ENCODE data around the gene CNKSR2. TPM values are rescaled to one million over a fixed set of nuclear protein-coding genes. Genes with fewer than 3 reads are reported as not detected.

CNKSR2 gene
- total RNA-seq, 8 experiments from 2014 or later: 1.9 to 20.1 (median 16.3) TPM

GRCh38 chrX:21639775-21640174 is 265.6 kb downstream of the CNKSR2 start:
- in situ Hi-C loops (cut with MboI; ENCODE audit: low pct_unique_long_range_greater_than_20kb in 2 of 9, low sequenced_read_pairs in 9 of 9, unreplicated experiment in 9 of 9): no loop called here
- no peak for ATAC-seq (replicated peaks in 6 of 8)
- Histone ChIP-seq H3K27ac (no peak overlapping the region), H3K4me3 (no peak overlapping the region), H3K4me1 (replicated peaks in 1 of 2) (no peaks in the 10 kb centered on the region)
- 65 to 100% (median 80%) methylated on average over 1 to 3 of the region's 3 CpGs; no CpG with 5 or more reads in 7 of the 10 experiments for WGBS, 10 experiments

GRCh38 chrX:21645431-21645830 is 271.2 kb downstream of the CNKSR2 start:
- ATAC-seq (replicated peaks in 6 of 8): no peak
- Histone ChIP-seq H3K4me3 (no peak overlapping the region), H3K27ac (no peak overlapping the region), H3K4me1 (replicated peaks in 1 of 2) (peaks cover 0 to 3% of the 10 kb centered on the region in 2 donors)
- in situ Hi-C loops (cut with MboI; ENCODE audit: low pct_unique_long_range_greater_than_20kb in 2 of 9, low sequenced_read_pairs in 9 of 9, unreplicated experiment in 9 of 9): no loop called here

DNA sequence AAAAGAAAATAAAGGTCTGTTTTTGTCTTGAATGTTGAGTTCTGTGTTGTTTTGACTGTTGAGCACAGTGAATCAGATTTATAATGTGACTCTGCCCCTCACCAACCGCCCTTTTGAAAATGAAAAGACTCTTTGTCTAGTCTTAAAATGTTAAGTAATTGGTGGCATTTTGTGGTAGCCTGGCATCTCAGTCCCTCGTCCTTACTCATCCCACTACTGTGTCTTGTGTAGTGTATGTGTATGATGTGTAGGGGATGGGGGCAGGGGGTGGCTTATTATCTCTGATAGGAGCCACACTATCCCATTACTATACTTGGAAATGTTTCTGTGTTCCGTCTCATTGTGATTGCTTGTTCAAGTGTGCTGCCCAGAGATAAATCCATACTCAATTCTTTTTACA is 271.7 kb downstream of the CNKSR2 start:
- ATAC-seq (replicated peaks in 6 of 8): peak in 5 of 8 experiments; percentile 26 to 62 (median 60)
- no peak overlapping the region for H3K4me3 ChIP-seq
- WGBS, 10 experiments: 37 to 100% (median 67%) methylated on average over 1 to 2 of the region's 3 CpGs; no CpG with 5 or more reads in 4 of the 10 experiments
- no peak overlapping the region for H3K27ac ChIP-seq
- peaks cover 0 to 3% of the 10 kb centered on the region in 2 donors for H3K4me1 ChIP-seq (replicated peaks in 1 of 2)
- in situ Hi-C loops (cut with MboI; ENCODE audit: low pct_unique_long_range_greater_than_20kb in 2 of 9, low sequenced_read_pairs in 9 of 9, unreplicated experiment in 9 of 9): no loop called here

DNA sequence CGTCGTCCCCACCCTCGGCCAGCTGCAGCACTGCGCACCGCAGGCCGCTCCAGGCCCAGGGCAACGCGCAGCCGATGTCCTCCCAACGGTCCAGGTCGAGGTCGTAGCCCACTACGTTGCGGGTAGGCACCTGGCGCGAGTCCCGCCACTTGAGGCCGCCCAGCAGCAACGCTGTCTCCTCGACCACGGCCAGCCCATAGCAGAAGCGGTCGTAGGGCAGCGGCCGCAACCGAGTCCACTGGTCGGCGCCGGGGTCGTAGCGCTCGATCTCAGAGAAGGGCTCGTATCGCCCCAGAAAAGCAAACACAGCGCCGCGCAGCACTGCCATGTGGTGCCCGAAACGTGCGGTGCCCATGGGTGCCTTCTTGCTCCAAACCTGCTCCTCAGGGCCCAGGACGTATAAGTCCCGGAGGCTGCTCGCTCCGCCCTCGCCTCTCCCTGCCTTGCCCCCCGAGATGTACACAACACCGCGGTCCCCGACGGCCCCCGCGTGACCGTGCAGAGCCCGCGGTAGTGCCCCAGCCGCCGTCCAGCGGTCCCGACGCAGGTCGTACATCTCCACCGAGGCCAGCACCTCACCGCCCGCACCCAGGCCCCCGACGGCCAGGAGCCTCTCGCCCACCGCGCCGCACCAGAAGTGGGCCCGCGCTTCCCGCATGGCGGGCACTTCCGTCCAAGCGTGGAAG is 281.8 kb downstream of the CNKSR2 start:
- 90% methylated on average over 14 of the region's 76 CpGs; no CpG with 5 or more reads in 9 of the 10 experiments for WGBS, 10 experiments
- ATAC-seq (replicated peaks in 6 of 8): no peak
- H3K27ac ChIP-seq: no peak overlapping the region
- in situ Hi-C loops (cut with MboI; ENCODE audit: low pct_unique_long_range_greater_than_20kb in 2 of 9, low sequenced_read_pairs in 9 of 9, unreplicated experiment in 9 of 9): no loop called here
- no peak overlapping the region for H3K4me3 ChIP-seq
- no peaks in the 10 kb centered on the region for H3K4me1 ChIP-seq (replicated peaks in 1 of 2)

DNA sequence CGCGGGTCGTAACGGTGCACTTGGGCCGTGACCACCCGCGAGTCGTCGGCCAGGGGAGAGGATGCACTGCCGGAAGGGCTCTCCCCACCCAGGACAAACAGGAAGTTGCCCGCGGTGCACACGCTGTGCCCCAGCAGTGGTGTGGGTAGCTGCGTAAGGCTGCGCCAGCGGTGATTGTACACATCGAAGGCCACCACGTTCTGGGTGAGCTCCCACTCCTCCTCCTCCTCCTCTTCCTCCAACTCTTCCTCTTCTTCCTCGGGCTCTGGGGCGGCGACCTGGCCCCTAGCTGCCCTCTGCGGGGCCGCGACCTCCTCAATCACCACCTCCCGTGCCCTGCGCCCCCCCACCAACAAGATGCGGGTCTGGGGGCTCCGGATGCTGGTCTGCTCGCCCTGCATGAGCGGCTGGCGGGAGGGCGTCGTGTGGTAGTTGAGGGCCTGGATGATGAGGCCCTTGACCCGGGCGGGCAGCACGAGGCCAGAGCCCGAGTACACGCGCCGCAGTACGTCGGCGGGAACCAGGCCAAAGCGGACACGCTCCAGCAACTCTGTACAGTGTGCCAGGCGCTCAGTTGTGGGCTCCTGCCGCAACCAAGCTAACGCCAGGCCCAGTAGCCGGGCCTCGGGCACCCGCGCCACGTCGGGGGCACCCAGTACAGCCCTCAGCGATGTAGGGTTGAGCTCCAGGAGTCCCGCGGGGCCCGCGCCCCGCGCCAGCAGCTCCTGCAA is 282.5 kb downstream of the CNKSR2 start:
- no peaks in the 10 kb centered on the region for H3K4me1 ChIP-seq (replicated peaks in 1 of 2)

GRCh38 chrX:21657318-21658151 is 283.3 kb downstream of the CNKSR2 start:
- no peaks in the 10 kb centered on the region for H3K4me1 ChIP-seq (replicated peaks in 1 of 2)
- no peak for ATAC-seq (replicated peaks in 6 of 8)
- H3K4me3 ChIP-seq: no peak overlapping the region
- WGBS, 10 experiments: no CpG with 5 or more reads among the region's 57 CpGs
- H3K27ac ChIP-seq: no peak overlapping the region
- in situ Hi-C loops (cut with MboI; ENCODE audit: low pct_unique_long_range_greater_than_20kb in 2 of 9, low sequenced_read_pairs in 9 of 9, unreplicated experiment in 9 of 9): no loop called here

More for the DNA sequence above, 282.5 kb downstream of the CNKSR2 start:
- ATAC-seq (replicated peaks in 6 of 8): no peak
- no peak overlapping the region for H3K27ac ChIP-seq
- in situ Hi-C loops (cut with MboI; ENCODE audit: low pct_unique_long_range_greater_than_20kb in 2 of 9, low sequenced_read_pairs in 9 of 9, unreplicated experiment in 9 of 9): no loop called here
- WGBS, 10 experiments: 87% methylated on average over 20 of the region's 61 CpGs; no CpG with 5 or more reads in 9 of the 10 experiments
- no peak overlapping the region for H3K4me3 ChIP-seq

- H3K4me1 ChIP-seq (replicated peaks in 1 of 2): no peaks in the 10 kb centered on the region
- H3K27ac ChIP-seq: no peak within 1 kb of the TSS
- in situ Hi-C loops (cut with MboI; ENCODE audit: low pct_unique_long_range_greater_than_20kb in 2 of 9, low sequenced_read_pairs in 9 of 9, unreplicated experiment in 9 of 9): no loop called here
- ATAC-seq (replicated peaks in 6 of 8): peak in 1 of 8 experiments; percentile 71
- 90% methylated on average over 4 of the region's 60 CpGs; no CpG with 5 or more reads in 9 of the 10 experiments for WGBS, 10 experiments
- no peak within 1 kb of the TSS for H3K4me3 ChIP-seq
Observed at GRCh38 chrX:21658152-21658737, 284.0 kb downstream of the CNKSR2 start, which contains the start of gene KLHL34. Gene KLHL34 (minus strand): TSS chrX:21658330. CDS start chrX:21657788, 542 bp downstream.

DNA sequence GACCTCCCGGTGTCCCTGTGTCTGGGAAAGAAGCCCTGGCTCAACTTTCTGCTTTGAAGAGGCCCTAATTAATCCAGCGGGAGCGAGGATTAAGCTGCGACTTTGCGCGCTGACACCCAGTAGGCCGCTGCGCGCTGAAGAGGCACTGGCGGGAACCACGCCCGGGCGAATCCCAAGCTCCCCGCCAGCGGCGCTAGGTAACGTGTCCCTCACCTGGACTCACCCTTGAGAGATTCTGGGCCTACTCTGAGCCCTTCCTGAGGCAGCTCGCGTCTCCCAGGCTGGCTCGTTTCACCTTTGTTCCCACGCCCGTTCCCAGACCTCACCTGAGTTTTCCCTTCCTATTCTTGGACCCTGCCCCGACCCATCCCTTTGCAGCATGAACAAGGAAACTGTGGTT is 284.5 kb downstream of the CNKSR2 start:
- in situ Hi-C loops (cut with MboI; ENCODE audit: low pct_unique_long_range_greater_than_20kb in 2 of 9, low sequenced_read_pairs in 9 of 9, unreplicated experiment in 9 of 9): no loop called here
- WGBS, 10 experiments: 60% methylated on average over 2 of the region's 23 CpGs; no CpG with 5 or more reads in 9 of the 10 experiments
- H3K4me1 ChIP-seq (replicated peaks in 1 of 2): no peaks in the 10 kb centered on the region
- no peak overlapping the region for H3K27ac ChIP-seq
- ATAC-seq (replicated peaks in 6 of 8): peak in 1 of 8 experiments; percentile 30
- no peak overlapping the region for H3K4me3 ChIP-seq

DNA sequence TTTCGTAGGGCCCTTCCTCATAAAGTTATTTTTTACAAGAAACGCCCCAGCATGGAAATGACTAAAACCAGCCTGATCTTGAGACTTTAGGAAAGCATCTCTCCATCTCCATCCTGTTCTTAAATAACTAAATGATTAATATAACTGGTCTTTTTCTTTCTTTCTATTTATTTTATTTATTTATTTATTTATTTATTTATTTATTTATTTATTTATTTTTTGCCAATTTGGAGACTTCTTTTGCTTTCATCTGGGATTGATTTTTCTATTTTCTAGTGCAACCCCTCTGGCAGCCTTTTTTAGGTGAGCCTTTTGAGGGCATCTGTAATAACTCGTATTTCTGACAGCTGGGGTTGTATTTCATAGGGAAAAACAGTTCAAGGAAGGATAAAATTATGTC is 285.1 kb downstream of the CNKSR2 start:
- Histone ChIP-seq H3K4me3 (no peak overlapping the region), H3K27ac (no peak overlapping the region), H3K4me1 (replicated peaks in 1 of 2) (no peaks in the 10 kb centered on the region)
- 33 to 100% (median 90%) methylated on average over 1 to 3 of the region's 3 CpGs; no CpG with 5 or more reads in 3 of the 10 experiments for WGBS, 10 experiments
- in situ Hi-C loops (cut with MboI; ENCODE audit: low pct_unique_long_range_greater_than_20kb in 2 of 9, low sequenced_read_pairs in 9 of 9, unreplicated experiment in 9 of 9): no loop called here
- ATAC-seq (replicated peaks in 6 of 8): no peak

- 33 to 100% (median 74%) methylated on average over 1 to 2 of the region's 2 CpGs; no CpG with 5 or more reads in 5 of the 10 experiments for WGBS, 10 experiments
- Histone ChIP-seq H3K4me1 (replicated peaks in 1 of 2) (no peaks in the 10 kb centered on the region), H3K27ac (no peak overlapping the region), H3K4me3 (no peak overlapping the region)
- ATAC-seq (replicated peaks in 6 of 8): no peak
- in situ Hi-C loops (cut with MboI; ENCODE audit: low pct_unique_long_range_greater_than_20kb in 2 of 9, low sequenced_read_pairs in 9 of 9, unreplicated experiment in 9 of 9): no loop called here
Observed at GRCh38 chrX:21660156-21660555, 285.9 kb downstream of the CNKSR2 start.

- Histone ChIP-seq H3K4me1 (replicated peaks in 1 of 2) (no peaks in the 10 kb centered on the region), H3K4me3 (no peak overlapping the region), H3K27ac (no peak overlapping the region)
- ATAC-seq (replicated peaks in 6 of 8): no peak
- 40 to 100% (median 91%) methylated on average over 1 to 6 of the region's 6 CpGs; no CpG with 5 or more reads in 4 of the 10 experiments for WGBS, 10 experiments
- in situ Hi-C loops (cut with MboI; ENCODE audit: low pct_unique_long_range_greater_than_20kb in 2 of 9, low sequenced_read_pairs in 9 of 9, unreplicated experiment in 9 of 9): no loop called here
Observed at GRCh38 chrX:21661316-21661715, 287.1 kb downstream of the CNKSR2 start.

DNA sequence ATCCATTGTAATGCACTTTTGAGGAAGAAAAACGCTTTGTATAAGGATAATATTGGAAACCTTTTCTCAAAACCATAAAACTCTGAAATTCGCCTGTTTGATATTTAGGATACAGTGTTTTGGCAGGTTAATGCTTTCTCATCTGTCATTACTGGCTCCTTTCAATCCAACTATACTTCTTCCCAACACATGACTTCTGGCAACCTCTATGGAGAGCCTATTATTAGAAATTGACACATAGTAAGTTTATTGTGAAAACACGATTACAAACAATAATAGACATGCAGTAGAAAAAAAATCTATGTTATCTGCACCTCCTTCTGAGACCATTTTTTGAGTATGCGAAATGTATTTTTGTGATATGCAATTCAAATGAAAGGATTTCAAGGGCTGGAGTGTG is 288.5 kb downstream of the CNKSR2 start:
- in situ Hi-C loops (cut with MboI; ENCODE audit: low pct_unique_long_range_greater_than_20kb in 2 of 9, low sequenced_read_pairs in 9 of 9, unreplicated experiment in 9 of 9): no loop called here
- H3K4me1 ChIP-seq (replicated peaks in 1 of 2): no peaks in the 10 kb centered on the region
- 35 to 100% (median 100%) methylated on average over 1 to 3 of the region's 4 CpGs; no CpG with 5 or more reads in 4 of the 10 experiments for WGBS, 10 experiments
- no peak for ATAC-seq (replicated peaks in 6 of 8)
- H3K27ac ChIP-seq: no peak overlapping the region
- no peak overlapping the region for H3K4me3 ChIP-seq
